Right lobe of liver (tissue), 4 donors: ENCODE data around the gene GNAT3.

Source experiments
- POLR2A ChIP-seq: fragments of 450-650 bp; IDR thresholded peaks from one replicate; pipeline ENCODE4 v1.6.1; 2017; ENCODE audit warnings: antibody characterized with exemption, mild to moderate bottlenecking
- TF ChIP-seq, protein P1 (sequence below), 4 donors: fragments of 200-600 bp in 3 of 4; fragments of 450-650 bp in 1 of 4; IDR thresholded peaks; one replicate each; pipeline versions ENCODE4 v1.5.1 to v1.8.0; 2016 to 2022; ENCODE audit warnings: antibody characterized with exemption in 4 of 4, mild to moderate bottlenecking in 2 of 4
- donor health status: DM: no; HTN: no; CAD: no.
- donor health status: DM: no; HTN: no; CAD: no.
- donor health status: DM: no; HTN: yes; CAD: no.

DNA sequence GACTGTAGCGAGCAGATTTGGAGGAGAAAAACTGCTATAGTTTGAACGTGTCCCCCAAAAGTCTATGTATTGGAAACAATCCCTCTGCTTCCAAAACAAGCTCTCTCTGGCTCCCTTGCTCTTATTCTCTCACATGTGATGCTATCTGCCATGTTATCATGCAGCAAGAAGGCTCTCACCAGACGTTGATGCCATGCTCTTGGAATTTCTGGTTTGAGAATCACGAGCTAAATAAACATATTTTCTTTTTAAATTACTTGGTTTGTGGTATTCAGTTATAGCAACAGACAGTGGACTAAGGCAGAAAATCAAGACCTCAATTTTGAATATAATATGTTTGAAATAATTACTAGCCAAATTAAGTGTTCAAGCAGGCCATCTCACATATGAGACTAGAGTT lies 17.5 kb upstream of the GNAT3 start:
- TF ChIP-seq, protein P1, sequence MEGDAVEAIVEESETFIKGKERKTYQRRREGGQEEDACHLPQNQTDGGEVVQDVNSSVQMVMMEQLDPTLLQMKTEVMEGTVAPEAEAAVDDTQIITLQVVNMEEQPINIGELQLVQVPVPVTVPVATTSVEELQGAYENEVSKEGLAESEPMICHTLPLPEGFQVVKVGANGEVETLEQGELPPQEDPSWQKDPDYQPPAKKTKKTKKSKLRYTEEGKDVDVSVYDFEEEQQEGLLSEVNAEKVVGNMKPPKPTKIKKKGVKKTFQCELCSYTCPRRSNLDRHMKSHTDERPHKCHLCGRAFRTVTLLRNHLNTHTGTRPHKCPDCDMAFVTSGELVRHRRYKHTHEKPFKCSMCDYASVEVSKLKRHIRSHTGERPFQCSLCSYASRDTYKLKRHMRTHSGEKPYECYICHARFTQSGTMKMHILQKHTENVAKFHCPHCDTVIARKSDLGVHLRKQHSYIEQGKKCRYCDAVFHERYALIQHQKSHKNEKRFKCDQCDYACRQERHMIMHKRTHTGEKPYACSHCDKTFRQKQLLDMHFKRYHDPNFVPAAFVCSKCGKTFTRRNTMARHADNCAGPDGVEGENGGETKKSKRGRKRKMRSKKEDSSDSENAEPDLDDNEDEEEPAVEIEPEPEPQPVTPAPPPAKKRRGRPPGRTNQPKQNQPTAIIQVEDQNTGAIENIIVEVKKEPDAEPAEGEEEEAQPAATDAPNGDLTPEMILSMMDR (IDR thresholded peaks at IDR 0.05) = no peak
- TF ChIP-seq POLR2A = no peak
